ENCODE results near the gene MPPED1. TPM values are rescaled to one million over a fixed set of nuclear protein-coding genes. Genes with fewer than 3 reads are reported as not detected.

MPPED1 gene
- total RNA-seq, 1 experiment from 2014 or later: not detected

- intact Hi-C loops (cut with micrococcal nuclease): no loop called here
- H3K4me3 Mint-ChIP-seq (ENCODE audit: unreplicated experiment): no peak overlapping the region
- no TSS peak for BruUV-seq (replicated peaks)
- no peak overlapping the region for H3K27ac Mint-ChIP-seq (ENCODE audit: low read depth, unreplicated experiment)
- no peaks in the 10 kb centered on the region for H3K4me1 Mint-ChIP-seq (ENCODE audit: insufficient read depth, unreplicated experiment)
- H3K27me3 Mint-ChIP-seq (ENCODE audit: insufficient read depth, unreplicated experiment): peaks cover 82% of the 10 kb centered on the region
- no peak for DNase-seq (ENCODE audit: unreplicated experiment)
- no peaks in the 10 kb centered on the region for H3K9me3 Mint-ChIP-seq (ENCODE audit: unreplicated experiment)
- H3K36me3 Mint-ChIP-seq (ENCODE audit: insufficient read depth, unreplicated experiment): no peaks in the 10 kb centered on the region
- ChIA-PET CTCF (interaction anchor here (0.8 to 1.5 kb wide), 3 partner anchors 10 to 436 kb away, joined by 3 to 9 read pairs (median 4); no protein-coding TSS in a partner anchor), POLR2A (interaction anchor here (0.6 kb wide), 1 partner anchor 291 kb away, joined by 5 read pairs; no protein-coding TSS in a partner anchor)
- TF ChIP-seq CTCF (IDR thresholded peaks at IDR 0.05; ENCODE audit: unreplicated experiment): no peak
These were observed 21.6 kb upstream of the MPPED1 start for GRCh38 chr22:43390166-43390565.

DNA sequence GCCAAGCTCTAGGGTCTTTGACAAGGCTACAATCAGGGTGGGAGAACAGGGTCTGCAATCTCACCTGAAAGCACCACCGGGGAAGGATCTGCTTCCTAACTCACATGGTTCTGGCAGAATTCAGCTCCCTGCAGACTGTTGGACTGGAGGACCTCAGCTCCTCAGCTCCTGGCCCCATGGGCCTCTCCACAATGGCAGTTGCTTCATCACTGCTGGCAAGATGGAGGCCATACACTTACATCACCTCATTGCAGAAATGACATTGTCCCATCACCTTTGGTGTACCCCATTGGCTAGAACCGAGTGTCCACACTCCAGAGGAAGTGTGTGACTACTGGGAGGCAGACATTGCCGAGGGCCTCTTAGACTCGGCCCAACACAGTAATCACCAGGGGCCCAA, 20.9 kb upstream of the MPPED1 start:
- ChIA-PET POLR2A (no interaction called here), CTCF (interaction anchor here (1.5 kb wide), 1 partner anchor 9 kb away, joined by 3 read pairs; no protein-coding TSS in a partner anchor)
- no peak for DNase-seq (ENCODE audit: unreplicated experiment)
- Mint-ChIP-seq H3K4me1 (ENCODE audit: insufficient read depth, unreplicated experiment) (no peaks in the 10 kb centered on the region), H3K9me3 (ENCODE audit: unreplicated experiment) (no peaks in the 10 kb centered on the region), H3K4me3 (ENCODE audit: unreplicated experiment) (no peak overlapping the region), H3K36me3 (ENCODE audit: insufficient read depth, unreplicated experiment) (no peaks in the 10 kb centered on the region), H3K27ac (ENCODE audit: low read depth, unreplicated experiment) (no peak overlapping the region), H3K27me3 (ENCODE audit: insufficient read depth, unreplicated experiment) (peaks cover 82% of the 10 kb centered on the region)
- no TSS peak for BruUV-seq (replicated peaks)
- intact Hi-C loops (cut with micrococcal nuclease): no loop called here
- no peak for TF ChIP-seq CTCF (IDR thresholded peaks at IDR 0.05; ENCODE audit: unreplicated experiment)

DNA sequence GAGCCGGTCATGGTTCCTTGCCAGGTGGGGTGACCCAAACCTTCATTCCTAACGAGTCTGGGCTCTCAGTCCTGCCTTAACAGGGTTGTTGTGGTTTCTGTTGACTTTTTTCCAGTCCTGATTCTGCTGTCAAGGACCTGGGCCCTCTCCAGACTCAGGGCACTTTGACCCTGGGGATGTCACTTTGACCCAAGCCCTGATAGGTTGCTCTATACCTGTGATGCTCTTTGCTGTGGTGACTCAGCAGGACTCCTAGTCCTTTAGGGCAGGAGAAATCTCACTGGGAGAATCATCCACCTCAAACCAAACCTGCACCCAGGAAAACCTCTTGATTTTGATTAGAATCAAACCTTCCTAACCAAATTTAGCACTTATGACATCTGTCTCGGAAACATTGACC, 20.5 kb upstream of the MPPED1 start:
- no peak for DNase-seq (ENCODE audit: unreplicated experiment)
- POLR2A ChIA-PET: no interaction called here
- intact Hi-C loops (cut with micrococcal nuclease): no loop called here
- Mint-ChIP-seq H3K4me3 (ENCODE audit: unreplicated experiment) (no peak overlapping the region), H3K9me3 (ENCODE audit: unreplicated experiment) (no peaks in the 10 kb centered on the region), H3K36me3 (ENCODE audit: insufficient read depth, unreplicated experiment) (no peaks in the 10 kb centered on the region), H3K27me3 (ENCODE audit: insufficient read depth, unreplicated experiment) (peaks cover 82% of the 10 kb centered on the region), H3K4me1 (ENCODE audit: insufficient read depth, unreplicated experiment) (no peaks in the 10 kb centered on the region), H3K27ac (ENCODE audit: low read depth, unreplicated experiment) (no peak overlapping the region)
- CTCF ChIA-PET: interaction anchor here (1.5 kb wide), 1 partner anchor 9 kb away, joined by 3 read pairs; no protein-coding TSS in a partner anchor
- no peak for TF ChIP-seq CTCF (IDR thresholded peaks at IDR 0.05; ENCODE audit: unreplicated experiment)
- no TSS peak for BruUV-seq (replicated peaks)

- ChIA-PET POLR2A (no interaction called here), CTCF (no interaction called here)
- no peak for TF ChIP-seq CTCF (IDR thresholded peaks at IDR 0.05; ENCODE audit: unreplicated experiment)
- Mint-ChIP-seq H3K4me1 (ENCODE audit: insufficient read depth, unreplicated experiment) (no peaks in the 10 kb centered on the region), H3K36me3 (ENCODE audit: insufficient read depth, unreplicated experiment) (no peaks in the 10 kb centered on the region), H3K27me3 (ENCODE audit: insufficient read depth, unreplicated experiment) (peaks cover 82% of the 10 kb centered on the region), H3K27ac (ENCODE audit: low read depth, unreplicated experiment) (no peak overlapping the region), H3K9me3 (ENCODE audit: unreplicated experiment) (no peaks in the 10 kb centered on the region), H3K4me3 (ENCODE audit: unreplicated experiment) (no peak overlapping the region)
- no TSS peak for BruUV-seq (replicated peaks)
- DNase-seq (ENCODE audit: unreplicated experiment): no peak
- intact Hi-C loops (cut with micrococcal nuclease): no loop called here
These were observed 19.3 kb upstream of the MPPED1 start for GRCh38 chr22:43392385-43392989.

Measured in MCF 10A (cell line).